Astrocyte (in vitro differentiated cells and primary cell): ENCODE data around the gene OR6C76. TPM values are rescaled to one million over a fixed set of nuclear protein-coding genes. Genes with fewer than 3 reads are reported as not detected.

Source experiments
- DNase-seq: peaks from one replicate; pipeline ENCODE4 v3.0.0-alpha.2; 2010; ENCODE audit warnings: low read depth
- FAIRE-seq: peaks from 2 replicates; lab custom pipeline; 2011; peaks lifted over from hg19 to GRCh38; lab: Jason Lieb, UNC
- H2AFZ ChIP-seq: 2 replicates; pipeline ENCODE4 v1.6.0; 2012; ENCODE audit warnings: low read depth, low read length, inconsistent platforms
- H3K27ac ChIP-seq: 2 replicates; pipeline ENCODE4 v1.5.1; 2011; ENCODE audit warnings: low read depth, low read length, inconsistent platforms
- H3K27me3 ChIP-seq: 2 replicates; pipeline ENCODE4 v1.6.0; 2011; ENCODE audit warnings: low read length, inconsistent platforms; ENCODE audit not compliant: insufficient read depth
- H3K36me3 ChIP-seq: 2 replicates; pipeline ENCODE4 v1.5.1; 2011; ENCODE audit warnings: low read length, inconsistent platforms; ENCODE audit not compliant: insufficient read depth
- H3K4me1 ChIP-seq: 2 replicates; pipeline ENCODE4 v1.5.1; 2011; ENCODE audit warnings: low read length, inconsistent platforms; ENCODE audit not compliant: insufficient read depth
- H3K4me2 ChIP-seq: 2 replicates; pipeline ENCODE4 v1.6.0; 2012; ENCODE audit warnings: low read length, inconsistent platforms
- H3K4me3 ChIP-seq: 2 replicates; pipeline ENCODE4 v1.5.1; 2011; ENCODE audit warnings: low read depth, mild to moderate bottlenecking, low read length, inconsistent platforms; ENCODE audit not compliant: insufficient read depth
- H3K79me2 ChIP-seq: 2 replicates; pipeline ENCODE4 v1.6.0; 2012; ENCODE audit warnings: mild to moderate bottlenecking, low read length, inconsistent platforms; ENCODE audit not compliant: insufficient read depth
- H3K9ac ChIP-seq: 2 replicates; pipeline ENCODE4 v1.6.0; 2012; ENCODE audit warnings: mild to moderate bottlenecking, low read length, inconsistent platforms
- H3K9me3 ChIP-seq: 2 replicates; pipeline ENCODE4 v1.5.1; 2012; ENCODE audit warnings: low read depth, mild to moderate bottlenecking, low read length, inconsistent platforms; ENCODE audit not compliant: insufficient read depth
- H4K20me1 ChIP-seq: 2 replicates; pipeline ENCODE4 v1.6.0; 2012; ENCODE audit warnings: low read length, inconsistent platforms; ENCODE audit not compliant: insufficient read depth
- H3K27ac Mint-ChIP-seq: one replicate; pipeline ENCODE4 v1.8.0; 2021; ENCODE audit warnings: mild to moderate bottlenecking, mixed read lengths; ENCODE audit not compliant: unreplicated experiment
- H3K27me3 Mint-ChIP-seq: one replicate; pipeline ENCODE4 v1.8.0; 2021; ENCODE audit warnings: low read depth, mixed read lengths; ENCODE audit not compliant: unreplicated experiment
- H3K36me3 Mint-ChIP-seq: one replicate; pipeline ENCODE4 v1.8.0; 2021; ENCODE audit warnings: low read depth, mixed read lengths; ENCODE audit not compliant: unreplicated experiment
- H3K4me1 Mint-ChIP-seq: one replicate; pipeline ENCODE4 v1.8.0; 2021; ENCODE audit warnings: low read depth, mixed read lengths; ENCODE audit not compliant: unreplicated experiment
- H3K4me3 Mint-ChIP-seq: one replicate; pipeline ENCODE4 v1.8.0; 2021; ENCODE audit warnings: mild to moderate bottlenecking, moderate library complexity, mixed read lengths; ENCODE audit not compliant: unreplicated experiment
- H3K9me3 Mint-ChIP-seq: one replicate; pipeline ENCODE4 v1.8.0; 2021; ENCODE audit warnings: mild to moderate bottlenecking, mixed read lengths; ENCODE audit not compliant: unreplicated experiment
- EZH2 ChIP-seq: IDR thresholded peaks from 2 replicates; pipeline ENCODE4 v1.6.1; 2012; ENCODE audit warnings: mild to moderate bottlenecking, low read length, inconsistent platforms; ENCODE audit not compliant: insufficient read depth
- total RNA-seq: library from RNA; stranded (reverse); gene quantifications from 2 replicates; pipeline ENCODE4 v1.2.1, GENCODE V29; 2021
- TF ChIP-seq, protein P1 (sequence below): IDR thresholded peaks from 2 replicates; pipeline ENCODE4 v1.5.1; 2011; ENCODE audit warnings: low read depth, mild to moderate bottlenecking, inconsistent platforms, low read length, moderate library complexity; ENCODE audit not compliant: insufficient read depth

The OR6C76 gene
- total RNA-seq, 1 donor from 2014 or later, result not detected

DNA sequence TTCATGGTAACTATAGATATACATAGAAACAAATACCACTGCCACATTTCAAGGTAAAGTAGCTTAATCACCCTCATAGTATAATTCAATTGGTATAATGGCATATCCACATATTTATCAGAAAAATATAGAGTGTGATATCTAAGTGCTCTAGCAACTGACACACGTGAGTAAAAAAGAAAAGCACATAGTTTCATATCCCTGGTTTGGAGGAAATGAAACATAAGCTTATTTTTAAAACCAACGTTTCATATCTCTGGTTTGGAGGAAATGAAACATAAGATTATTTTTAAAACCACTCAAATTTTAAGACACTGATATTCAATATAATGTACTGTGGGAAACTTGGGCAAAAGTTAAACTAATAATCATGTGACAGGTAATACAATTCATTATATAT, 41.8 kb downstream of the OR6C76 start:
- Histone ChIP-seq H3K4me3 (no peak overlapping the region), H3K4me2 (no peak overlapping the region), H3K4me1 (no peaks in the 10 kb centered on the region), H3K27me3 (no peaks in the 10 kb centered on the region), H4K20me1 (no peaks in the 10 kb centered on the region), H3K79me2 (no peaks in the 10 kb centered on the region), H3K27ac (no peak overlapping the region), H3K9ac (no peak overlapping the region), H3K9me3 (no peaks in the 10 kb centered on the region), H3K36me3 (no peaks in the 10 kb centered on the region), H2AFZ (no peak overlapping the region)
- H3K27me3 Mint-ChIP-seq, result no peaks in the 10 kb centered on the region
- FAIRE-seq (no peak), DNase-seq (no peak)
- H3K36me3 Mint-ChIP-seq, result no peaks in the 10 kb centered on the region
- no peak overlapping the region for H3K4me3 Mint-ChIP-seq
- H3K4me1 Mint-ChIP-seq, result peaks cover 5% of the 10 kb centered on the region
- peaks cover 4% of the 10 kb centered on the region for H3K9me3 Mint-ChIP-seq
- no peak overlapping the region for H3K27ac Mint-ChIP-seq
- TF ChIP-seq, protein P1, sequence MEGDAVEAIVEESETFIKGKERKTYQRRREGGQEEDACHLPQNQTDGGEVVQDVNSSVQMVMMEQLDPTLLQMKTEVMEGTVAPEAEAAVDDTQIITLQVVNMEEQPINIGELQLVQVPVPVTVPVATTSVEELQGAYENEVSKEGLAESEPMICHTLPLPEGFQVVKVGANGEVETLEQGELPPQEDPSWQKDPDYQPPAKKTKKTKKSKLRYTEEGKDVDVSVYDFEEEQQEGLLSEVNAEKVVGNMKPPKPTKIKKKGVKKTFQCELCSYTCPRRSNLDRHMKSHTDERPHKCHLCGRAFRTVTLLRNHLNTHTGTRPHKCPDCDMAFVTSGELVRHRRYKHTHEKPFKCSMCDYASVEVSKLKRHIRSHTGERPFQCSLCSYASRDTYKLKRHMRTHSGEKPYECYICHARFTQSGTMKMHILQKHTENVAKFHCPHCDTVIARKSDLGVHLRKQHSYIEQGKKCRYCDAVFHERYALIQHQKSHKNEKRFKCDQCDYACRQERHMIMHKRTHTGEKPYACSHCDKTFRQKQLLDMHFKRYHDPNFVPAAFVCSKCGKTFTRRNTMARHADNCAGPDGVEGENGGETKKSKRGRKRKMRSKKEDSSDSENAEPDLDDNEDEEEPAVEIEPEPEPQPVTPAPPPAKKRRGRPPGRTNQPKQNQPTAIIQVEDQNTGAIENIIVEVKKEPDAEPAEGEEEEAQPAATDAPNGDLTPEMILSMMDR, result no peak
- no peak for TF ChIP-seq EZH2

DNA sequence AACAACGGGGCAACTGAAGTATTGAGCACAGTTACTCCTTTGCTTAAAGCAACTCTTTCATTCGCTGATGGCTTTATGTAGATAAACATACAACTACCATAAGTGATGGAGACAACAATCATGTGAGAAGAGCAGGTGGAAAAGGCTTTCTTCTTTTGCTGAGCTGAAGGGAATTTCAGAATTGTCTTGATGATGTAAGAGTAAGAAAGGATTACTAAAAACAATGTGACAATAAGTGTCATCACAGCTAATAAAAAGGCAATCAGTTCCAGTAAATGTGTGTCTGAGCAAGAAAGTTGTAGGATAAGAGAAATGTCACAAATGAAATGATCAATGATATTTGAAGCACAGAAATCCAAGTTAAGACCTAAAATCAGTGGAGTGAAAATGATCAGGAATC, 43.2 kb downstream of the OR6C76 start:
- Mint-ChIP-seq H3K9me3 (peaks cover 4% of the 10 kb centered on the region), H3K4me1 (peaks cover 5% of the 10 kb centered on the region), H3K27ac (no peak overlapping the region), H3K36me3 (no peaks in the 10 kb centered on the region), H3K4me3 (no peak overlapping the region), H3K27me3 (no peaks in the 10 kb centered on the region)
- Histone ChIP-seq H3K9ac (no peak overlapping the region), H3K79me2 (no peaks in the 10 kb centered on the region), H4K20me1 (no peaks in the 10 kb centered on the region), H3K4me3 (no peak overlapping the region), H2AFZ (no peak overlapping the region), H3K27ac (no peak overlapping the region), H3K9me3 (no peaks in the 10 kb centered on the region), H3K27me3 (no peaks in the 10 kb centered on the region), H3K36me3 (no peaks in the 10 kb centered on the region), H3K4me1 (no peaks in the 10 kb centered on the region), H3K4me2 (no peak overlapping the region)
- TF ChIP-seq, protein P1, result no peak
- no peak for TF ChIP-seq EZH2
- DNase-seq (no peak), FAIRE-seq (no peak)

DNA sequence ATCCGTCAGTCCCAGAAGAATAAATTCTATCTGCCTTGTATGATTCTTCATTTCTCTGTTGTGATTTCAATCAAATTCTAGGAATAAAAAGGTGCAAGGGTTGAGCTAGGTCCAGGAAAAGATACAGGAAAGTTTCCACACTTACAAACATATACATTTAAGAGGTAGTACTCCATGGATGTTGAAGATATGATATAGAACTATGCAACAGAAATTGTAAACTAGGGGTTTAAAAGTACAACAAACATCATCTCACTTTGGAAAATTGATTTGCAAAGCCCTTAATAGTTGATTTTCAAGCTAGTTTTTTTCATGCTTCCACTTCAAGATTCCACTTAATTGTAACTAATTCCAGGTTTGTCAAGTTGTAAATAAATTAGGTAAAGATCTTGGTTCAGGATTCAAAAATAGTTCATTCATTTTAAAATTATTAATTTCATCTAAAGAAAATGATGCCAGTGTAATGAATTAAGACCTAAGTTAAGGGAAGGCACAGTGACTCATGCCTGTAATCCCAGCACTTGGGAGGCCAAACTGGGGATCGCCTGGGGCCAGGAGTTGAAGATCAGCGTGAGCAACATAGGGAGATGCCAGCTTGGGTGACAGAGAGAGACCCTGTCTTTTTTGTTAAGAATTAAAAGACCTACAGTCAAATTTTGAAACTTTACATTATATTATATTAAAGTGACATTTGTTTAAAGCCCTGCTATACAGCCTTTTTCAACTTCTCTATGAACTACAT, 44.2 kb downstream of the OR6C76 start, which contains the start of gene OR6C70:
OR6C70 (minus strand) TSS at position 51 of the 742 bp plus-strand sequence; CDS start at position 51, 0 bp downstream.
- DNase-seq, result no peak
- Histone ChIP-seq H3K4me1 (no peaks in the 10 kb centered on the region), H3K79me2 (no peaks in the 10 kb centered on the region), H3K27ac (no peak within 1 kb of the TSS), H3K9ac (no peak within 1 kb of the TSS), H2AFZ (no peak within 1 kb of the TSS), H3K4me2 (no peak within 1 kb of the TSS), H4K20me1 (no peaks in the 10 kb centered on the region), H3K4me3 (no peak within 1 kb of the TSS), H3K36me3 (no peaks in the 10 kb centered on the region), H3K27me3 (no peaks in the 10 kb centered on the region), H3K9me3 (no peaks in the 10 kb centered on the region)
- peaks cover 5% of the 10 kb centered on the region for H3K4me1 Mint-ChIP-seq
- FAIRE-seq, result no peak
- no peak within 1 kb of the TSS for H3K4me3 Mint-ChIP-seq
- H3K9me3 Mint-ChIP-seq, result no peaks in the 10 kb centered on the region
- no peaks in the 10 kb centered on the region for H3K27me3 Mint-ChIP-seq
- no peaks in the 10 kb centered on the region for H3K36me3 Mint-ChIP-seq
- no peak within 1 kb of the TSS for H3K27ac Mint-ChIP-seq
- TF ChIP-seq, protein P1, result no peak
- no peak for TF ChIP-seq EZH2
